ENCODE measurements around the gene FHOD3.

Gene FHOD3

DNA sequence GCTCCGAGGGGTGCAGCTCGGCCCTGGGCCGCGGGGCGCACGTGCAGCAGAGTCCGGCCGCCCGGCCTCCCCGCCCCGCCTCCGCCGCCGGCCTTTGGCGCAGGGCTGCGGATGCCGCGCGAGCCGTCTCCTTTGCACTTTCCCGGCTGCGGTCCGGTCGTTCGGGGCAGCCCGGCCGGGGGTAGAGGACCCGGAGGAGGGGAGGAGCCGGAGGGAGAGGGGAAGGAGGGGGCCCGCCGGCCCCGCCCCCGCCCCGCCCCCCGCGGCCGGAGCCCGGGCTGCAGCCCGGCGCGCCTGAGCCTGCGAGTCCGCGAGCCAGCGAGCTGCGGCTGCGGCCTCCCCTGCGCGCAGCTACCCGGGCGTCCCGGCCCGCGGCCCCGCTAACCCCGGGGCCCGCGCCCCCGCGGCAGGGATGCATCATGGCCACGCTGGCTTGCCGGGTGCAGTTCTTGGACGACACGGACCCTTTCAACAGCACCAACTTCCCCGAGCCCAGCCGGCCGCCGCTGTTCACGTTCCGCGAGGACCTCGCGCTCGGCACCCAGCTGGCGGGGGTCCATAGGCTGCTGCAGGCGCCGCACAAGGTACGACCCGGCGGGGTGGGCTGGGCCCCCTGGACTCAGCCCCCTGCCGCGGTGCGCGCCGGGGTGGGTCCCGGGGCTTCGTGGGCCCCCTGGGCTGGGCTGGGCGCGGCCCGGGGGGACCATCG is at the start of gene FHOD3:
FHOD3 (plus strand) TSS at position 297 of the 709 bp plus-strand sequence; CDS start at position 420, 123 bp downstream.
- no peak for DNase-seq (ENCODE audit: extremely low read depth in 1 of 2, low read depth in 1 of 2)

DNA sequence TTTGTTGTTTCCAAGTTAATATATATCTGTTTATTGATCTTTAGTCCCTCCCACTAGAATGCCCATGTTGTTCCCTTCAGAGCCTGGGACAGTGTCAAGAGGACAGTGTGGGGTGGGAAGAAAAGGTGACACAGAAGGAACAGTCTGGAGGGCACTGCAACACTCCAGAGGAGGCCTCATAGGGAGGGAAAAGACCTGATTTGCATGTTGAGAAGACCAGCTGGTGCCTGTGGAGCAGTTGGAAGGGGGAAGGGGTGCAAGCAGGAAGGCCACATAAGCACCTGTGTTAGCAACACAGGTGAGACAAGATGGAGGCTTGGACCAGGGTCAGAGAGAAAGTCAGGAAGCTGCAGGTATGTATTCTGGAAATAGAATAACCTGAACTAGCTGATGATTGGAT is 48.1 kb upstream of the FHOD3 start:
- no peak for DNase-seq (ENCODE audit: extremely low read depth in 1 of 2, low read depth in 1 of 2)

- no peak for DNase-seq (ENCODE audit: extremely low read depth in 1 of 2, low read depth in 1 of 2)
These were observed 46.7 kb upstream of the FHOD3 start for GRCh38 chr18:36250827-36251226.

DNA sequence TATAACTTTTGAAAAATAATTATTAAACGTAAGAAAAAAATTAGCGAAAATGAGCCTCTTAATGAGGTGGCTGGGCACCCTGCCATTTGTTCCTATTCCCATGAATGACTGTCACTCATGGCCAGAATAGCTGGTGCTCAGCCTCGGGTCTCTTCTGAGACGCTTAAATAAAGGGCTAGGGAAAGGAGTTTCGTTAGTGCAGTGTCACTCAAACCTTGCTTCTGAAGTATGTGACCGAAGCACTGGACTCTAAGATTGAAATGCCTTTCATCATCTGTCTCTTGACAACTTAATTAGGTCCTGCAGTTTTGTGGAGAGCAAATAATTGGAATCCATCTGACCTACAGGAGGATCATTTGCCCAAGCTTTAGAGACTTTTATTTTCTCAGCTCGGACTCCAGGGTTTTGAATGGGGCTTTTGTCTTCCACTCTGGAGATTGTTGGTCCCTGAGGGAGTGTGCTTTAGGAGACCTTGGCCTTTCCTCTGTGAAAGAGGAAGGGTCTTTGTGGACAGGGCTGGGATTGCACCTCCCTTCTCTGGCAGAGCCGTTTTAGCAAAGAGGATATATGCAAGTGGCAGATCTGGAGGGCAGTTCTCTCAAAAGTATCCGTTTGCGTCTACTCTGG is 42.3 kb upstream of the FHOD3 start:
- no peak for DNase-seq (ENCODE audit: extremely low read depth in 1 of 2, low read depth in 1 of 2)

DNA sequence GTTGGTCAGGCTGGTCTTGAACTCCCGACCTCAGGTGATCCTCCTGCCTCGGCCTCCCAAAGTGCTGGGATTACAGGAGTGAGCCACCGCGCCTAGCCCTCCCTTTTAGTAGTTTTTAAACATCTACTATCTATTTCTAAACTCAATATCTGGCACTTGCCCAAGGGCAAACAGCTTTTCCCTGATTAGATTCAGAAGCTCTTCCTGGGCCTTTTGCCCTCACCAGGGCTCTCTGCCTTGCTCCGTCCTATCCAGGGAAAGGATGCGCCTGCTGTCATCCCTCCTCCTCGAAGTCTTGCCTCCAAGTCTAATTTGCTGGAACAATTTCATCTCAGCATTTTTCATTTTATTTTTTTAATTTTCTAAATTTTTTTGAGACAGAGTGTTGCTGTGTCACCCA is 41.4 kb upstream of the FHOD3 start:
- DNase-seq (ENCODE audit: extremely low read depth in 1 of 2, low read depth in 1 of 2), result no peak

- no peak for DNase-seq (ENCODE audit: extremely low read depth in 1 of 2, low read depth in 1 of 2)
These were observed 34.5 kb upstream of the FHOD3 start for GRCh38 chr18:36262971-36263370.

DNA sequence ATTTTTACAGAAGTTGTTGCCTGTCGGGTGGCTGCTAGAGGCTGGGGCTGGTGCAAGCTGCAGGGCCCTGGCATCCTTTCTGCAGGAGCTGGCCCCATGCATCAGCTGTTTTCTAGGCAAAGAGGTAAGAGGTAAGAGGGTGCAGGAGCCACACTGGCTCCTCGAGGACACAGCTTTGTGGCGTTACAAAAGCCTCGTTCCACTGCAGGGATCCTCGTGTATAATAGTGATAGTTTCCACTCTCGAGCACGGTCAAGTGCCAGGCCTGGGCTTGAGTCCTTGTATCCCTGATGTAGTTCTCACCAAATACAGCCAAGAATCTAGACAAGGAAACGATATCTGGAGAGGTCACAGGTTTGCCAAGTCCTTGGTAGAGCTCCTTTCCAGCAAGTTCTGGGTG is 33.2 kb upstream of the FHOD3 start:
- DNase-seq (ENCODE audit: extremely low read depth in 1 of 2, low read depth in 1 of 2), result no peak

DNA sequence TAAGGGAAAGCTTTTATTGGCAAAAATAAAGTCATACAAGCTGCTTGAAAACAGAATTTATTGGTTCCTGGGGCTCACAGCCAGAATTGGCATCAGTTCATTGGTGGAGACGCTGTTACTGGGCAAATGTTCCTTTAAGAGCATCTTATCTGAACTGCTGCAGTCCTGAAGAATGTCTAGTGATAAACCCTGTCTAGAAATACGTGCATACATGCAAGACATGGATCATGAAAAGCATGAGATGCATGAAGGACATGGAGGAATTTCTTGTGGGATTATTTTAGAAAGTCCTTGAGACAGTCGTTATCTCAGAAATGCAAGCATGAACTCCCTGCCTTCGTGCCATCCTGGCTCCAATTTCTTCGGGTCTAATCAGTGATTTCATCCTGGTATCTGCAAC is 32.5 kb upstream of the FHOD3 start:
- DNase-seq (ENCODE audit: extremely low read depth in 1 of 2, low read depth in 1 of 2), result no peak

- DNase-seq (ENCODE audit: extremely low read depth in 1 of 2, low read depth in 1 of 2), result no peak
These were observed 28.4 kb upstream of the FHOD3 start for GRCh38 chr18:36269157-36269556.

DNA sequence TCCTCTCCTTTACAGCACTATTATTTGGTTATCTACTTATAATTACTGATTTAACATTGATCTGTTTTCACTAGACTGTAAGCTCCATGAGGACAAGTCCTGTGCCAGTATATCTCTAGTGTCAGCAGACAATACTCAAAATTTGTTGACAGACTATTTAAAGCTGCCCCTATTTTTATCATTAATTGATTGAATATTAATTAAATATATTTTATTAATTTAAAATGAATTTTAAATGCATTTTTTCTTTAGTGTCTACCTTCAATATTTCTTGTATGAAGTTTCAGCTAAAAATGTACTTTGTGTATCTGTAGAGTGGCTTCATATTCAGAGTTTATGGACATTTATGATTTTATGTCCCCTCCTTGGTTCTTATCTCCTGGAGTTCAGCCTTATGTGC is 26.4 kb upstream of the FHOD3 start:
- no peak for DNase-seq (ENCODE audit: extremely low read depth in 1 of 2, low read depth in 1 of 2)

DNA sequence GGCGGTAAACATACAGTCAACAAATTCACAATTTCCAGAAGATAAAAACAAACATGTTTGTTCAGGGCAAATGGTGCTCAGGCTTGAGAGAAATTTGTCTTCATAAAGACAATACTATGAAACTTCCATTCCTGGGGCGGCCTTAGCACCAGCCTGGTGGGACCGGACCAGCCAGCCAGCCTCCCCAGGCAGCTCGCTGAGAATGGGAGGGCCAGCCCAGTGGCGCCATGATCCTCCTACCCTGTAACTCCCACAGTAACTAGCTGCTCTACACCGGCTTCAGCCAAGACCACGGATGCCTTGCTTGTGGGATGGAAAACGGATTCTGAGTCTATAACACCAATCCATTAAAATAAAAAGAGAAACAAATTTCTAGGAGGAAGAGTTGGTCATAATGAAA is 24.2 kb upstream of the FHOD3 start:
- no peak for DNase-seq (ENCODE audit: extremely low read depth in 1 of 2, low read depth in 1 of 2)

DNA sequence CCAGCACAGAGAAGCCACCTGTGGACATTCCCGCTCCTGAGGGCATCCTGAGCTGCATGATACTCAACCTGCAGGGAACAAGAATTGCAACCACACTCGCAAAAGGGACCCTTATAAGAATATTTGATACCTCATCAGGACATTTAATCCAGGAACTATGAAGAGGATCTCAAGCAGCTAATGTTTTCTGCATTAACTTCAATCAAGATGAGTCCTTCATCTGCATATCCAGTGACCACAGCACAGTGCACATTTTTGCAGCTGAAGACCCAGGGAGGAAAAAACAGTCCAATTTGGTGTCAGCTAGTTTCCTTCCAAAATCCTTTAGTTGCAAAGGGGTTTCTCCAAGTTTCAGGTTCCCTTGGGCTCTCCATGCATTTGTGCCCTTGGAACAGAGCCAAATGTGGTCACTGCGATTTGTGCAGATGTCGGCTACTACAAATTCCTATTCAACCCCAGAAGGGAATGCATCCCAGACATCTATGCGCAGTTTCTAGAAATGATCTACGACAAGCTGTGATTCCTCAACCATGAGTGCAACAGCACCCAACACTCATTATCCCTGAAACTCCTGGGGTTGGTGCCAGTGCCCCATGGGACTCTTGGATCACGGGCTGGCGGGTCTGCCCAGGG is 23.3 kb upstream of the FHOD3 start:
- no peak for DNase-seq (ENCODE audit: extremely low read depth in 1 of 2, low read depth in 1 of 2)

- no peak for DNase-seq (ENCODE audit: extremely low read depth in 1 of 2, low read depth in 1 of 2)
These were observed 22.0 kb upstream of the FHOD3 start for GRCh38 chr18:36275561-36275960.

- no peak for DNase-seq (ENCODE audit: extremely low read depth in 1 of 2, low read depth in 1 of 2)
These were observed 18.5 kb upstream of the FHOD3 start for GRCh38 chr18:36279001-36279400.

- no peak for DNase-seq (ENCODE audit: extremely low read depth in 1 of 2, low read depth in 1 of 2)
These were observed 15.6 kb upstream of the FHOD3 start for GRCh38 chr18:36281936-36282335.

- no peak for DNase-seq (ENCODE audit: extremely low read depth in 1 of 2, low read depth in 1 of 2)
These were observed 14.1 kb upstream of the FHOD3 start for GRCh38 chr18:36283448-36283847.

GRCh38 chr18:36284268-36284667 is 13.2 kb upstream of the FHOD3 start:
- no peak for DNase-seq (ENCODE audit: extremely low read depth in 1 of 2, low read depth in 1 of 2)

- DNase-seq (ENCODE audit: extremely low read depth in 1 of 2, low read depth in 1 of 2), result peak in 1 of 2 donors; percentile 11
These were observed 12.7 kb upstream of the FHOD3 start for GRCh38 chr18:36284671-36285295.

GRCh38 chr18:36287653-36288052 is 9.9 kb upstream of the FHOD3 start:
- no peak for DNase-seq (ENCODE audit: extremely low read depth in 1 of 2, low read depth in 1 of 2)

DNA sequence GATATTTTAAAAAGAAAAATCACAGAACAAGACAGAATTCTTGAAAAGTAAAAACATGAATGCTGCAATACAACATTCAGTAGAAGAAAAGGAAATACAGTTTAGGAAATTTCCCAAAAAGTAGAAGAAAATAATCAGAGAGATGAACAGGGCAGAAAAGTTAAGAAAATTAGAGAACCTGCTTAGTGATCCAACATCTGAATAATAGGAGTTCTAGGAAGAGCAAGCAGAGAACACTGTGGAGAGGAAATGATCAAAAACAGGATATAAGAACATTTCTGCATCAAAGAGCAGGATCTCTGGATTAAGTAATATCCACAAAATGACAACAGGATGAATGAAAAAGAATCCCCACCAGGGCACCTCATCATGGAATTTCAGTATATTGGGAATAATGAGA is 8.8 kb upstream of the FHOD3 start:
- DNase-seq (ENCODE audit: extremely low read depth in 1 of 2, low read depth in 1 of 2), result no peak

- no peak for DNase-seq (ENCODE audit: extremely low read depth in 1 of 2, low read depth in 1 of 2)
These were observed 3.5 kb upstream of the FHOD3 start for GRCh38 chr18:36294031-36294430.

- DNase-seq (ENCODE audit: extremely low read depth in 1 of 2, low read depth in 1 of 2), result no peak
These were observed 2.3 kb upstream of the FHOD3 start for GRCh38 chr18:36295214-36295613.
